Activated effector memory CD4-positive, alpha-beta T cell treated with anti-CD3 and anti-CD28 coated beads, Interleukin-2, amount 50 U/mL, for 16 hours (primary cell): Measurements from ENCODE around the gene TCIRG1.

Experiments
- DNase-seq: peaks from one replicate; pipeline ENCODE4 v3.0.0-alpha.2; 2020

Gene TCIRG1

DNA sequence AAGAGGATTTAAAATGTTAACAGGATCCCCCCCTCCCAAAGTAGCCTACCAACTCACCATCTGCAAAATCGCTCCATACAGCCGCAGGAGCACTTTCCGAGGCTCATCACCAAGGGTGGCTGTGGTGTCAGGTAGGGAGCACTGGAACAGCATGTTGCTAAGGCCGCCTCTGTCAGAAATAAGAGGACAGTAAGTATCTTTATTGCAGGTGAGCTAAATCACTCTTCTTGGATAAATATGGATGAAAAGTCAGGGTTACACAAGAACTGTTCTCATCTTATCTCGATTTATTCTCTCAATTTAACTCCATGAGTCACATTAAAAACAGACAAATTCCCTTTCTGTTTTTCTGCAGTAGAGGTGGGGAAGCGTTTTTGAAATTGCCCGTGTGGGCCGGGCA, 58.1 kb downstream of the TCIRG1 start:
- DNase-seq: no peak

DNA sequence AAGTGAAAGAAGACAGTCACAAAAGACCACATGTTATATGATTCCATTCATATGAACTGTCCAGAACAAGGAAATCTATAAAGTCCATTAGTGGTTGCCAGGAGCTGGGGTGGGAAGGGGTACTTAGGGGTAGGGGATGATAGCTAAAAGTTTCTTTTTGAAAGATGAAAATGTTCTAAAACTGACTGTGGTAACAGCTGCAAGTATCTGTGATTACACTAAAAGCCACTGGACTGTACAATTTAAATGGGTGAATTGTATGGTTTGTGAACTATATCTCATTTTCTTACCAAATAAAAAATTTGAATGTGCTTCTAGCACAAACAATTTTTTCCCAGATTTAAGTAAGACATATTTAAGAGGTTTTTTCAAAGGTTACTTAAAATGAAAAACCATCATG, 60.2 kb downstream of the TCIRG1 start:
- no peak for DNase-seq

DNA sequence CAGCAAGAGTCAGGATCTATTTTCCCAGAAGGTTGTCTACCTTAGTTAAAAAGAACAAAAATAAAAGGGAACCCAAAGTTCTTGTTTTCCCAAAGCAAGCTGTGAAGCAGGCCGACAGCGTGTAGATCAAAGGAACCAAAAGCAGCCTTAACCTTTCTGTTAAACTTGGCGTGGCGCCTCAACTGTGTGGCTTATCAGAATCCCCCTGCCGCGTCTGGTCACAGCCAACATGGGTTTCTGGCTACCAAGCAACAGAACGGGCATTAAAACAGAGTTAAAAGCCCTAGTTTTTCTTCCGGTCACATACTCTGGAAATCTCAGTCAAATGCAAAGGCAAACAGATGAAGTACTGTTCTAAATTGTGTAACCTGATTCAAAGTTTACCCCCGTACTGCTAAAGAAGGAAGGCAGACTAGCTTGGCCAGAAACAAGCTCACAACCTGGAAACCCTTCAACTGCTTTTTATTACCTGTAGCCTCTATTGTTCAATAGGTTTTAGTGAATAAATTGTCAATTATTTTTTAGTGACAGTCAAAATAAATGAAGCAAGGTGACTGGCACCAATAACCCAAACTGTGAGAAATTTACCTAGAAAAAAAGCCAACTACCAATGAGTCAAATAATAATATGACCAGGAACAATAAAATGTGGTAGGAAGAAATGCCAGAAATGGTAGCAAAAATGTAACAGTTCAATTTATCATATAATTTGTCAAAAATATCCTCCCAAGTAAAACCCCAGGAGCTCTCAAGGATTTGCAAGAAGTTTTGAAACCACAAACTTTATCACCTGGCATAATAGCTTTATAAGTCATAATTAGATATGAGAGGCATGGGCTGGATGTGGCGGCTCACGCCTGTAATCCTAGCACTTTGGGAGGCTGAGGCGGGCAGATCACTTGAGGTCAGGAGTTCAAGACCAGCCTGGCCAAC, 60.9 kb downstream of the TCIRG1 start:
- no peak for DNase-seq
